GM18502 (cell line): Measurements from ENCODE around the gene MED12L.

ENCODE experiments used
- ATAC-seq: cut with Tn5 transposase; IDR thresholded peaks from one replicate; pipeline ENCODE4 v1.9.1; 2021; ENCODE audit warnings: mild to moderate bottlenecking; ENCODE audit not compliant: unreplicated experiment, poor library complexity

Gene MED12L

GRCh38 chr3:151477591-151478334 is 392.3 kb downstream of the MED12L start:
- ATAC-seq, result no peak

GRCh38 chr3:151478335-151478697 is 392.9 kb downstream of the MED12L start:
- no peak for ATAC-seq

DNA sequence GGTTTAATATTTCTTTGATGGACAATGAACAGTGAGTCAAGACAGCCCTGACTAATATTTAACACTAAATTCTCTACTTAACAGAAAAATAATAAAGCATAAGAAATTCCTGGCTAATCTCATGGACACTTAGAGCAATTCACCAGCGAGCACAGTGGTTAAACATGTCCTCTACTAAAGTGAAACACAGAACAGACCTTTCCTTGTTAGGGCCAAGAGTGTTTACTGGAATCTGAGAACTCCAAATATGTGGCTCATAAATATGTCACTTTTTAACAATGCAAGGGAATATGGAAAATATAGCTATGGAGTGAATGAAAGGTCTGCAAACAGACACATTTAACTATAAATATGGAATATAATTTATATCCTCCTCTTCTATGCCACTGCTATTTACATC is 394.0 kb downstream of the MED12L start:
- no peak for ATAC-seq

DNA sequence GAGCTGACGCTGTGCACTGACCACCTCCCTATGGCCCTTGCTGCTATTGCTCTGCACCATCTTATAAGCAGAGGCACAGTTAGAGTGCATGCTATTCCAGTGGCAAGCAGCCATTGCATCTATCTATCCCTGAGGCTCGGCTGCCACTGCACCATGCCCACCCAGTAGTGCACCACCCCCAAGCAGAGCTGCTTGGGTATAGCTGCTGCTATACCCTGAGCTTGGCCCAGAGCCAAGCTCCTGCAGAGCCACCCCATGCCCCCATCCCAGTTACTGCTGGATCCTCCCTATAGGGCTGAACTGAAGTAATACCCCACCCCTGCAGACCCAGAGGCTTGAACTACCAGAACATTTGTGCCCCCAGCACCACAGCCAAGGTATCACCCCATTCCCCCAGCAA is 395.0 kb downstream of the MED12L start:
- no peak for ATAC-seq

DNA sequence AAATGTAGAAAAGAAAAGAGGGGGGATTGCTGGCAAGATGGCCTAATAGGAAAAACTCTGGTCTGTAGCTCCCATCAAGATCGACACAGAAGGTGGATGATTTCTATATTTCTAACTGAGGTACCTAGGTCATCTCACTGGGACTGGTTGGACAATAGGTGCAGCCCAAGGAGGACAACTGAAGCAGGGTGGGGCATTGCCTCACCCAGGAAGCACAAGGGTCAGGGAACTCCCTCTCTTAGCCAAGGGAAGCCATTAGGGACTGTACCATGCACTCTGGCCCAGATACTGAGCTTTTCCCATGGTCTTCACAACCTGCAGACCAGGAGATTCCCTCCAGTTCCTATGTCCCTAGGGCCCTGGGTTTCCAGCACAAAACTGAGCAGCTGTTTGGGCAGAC is 398.0 kb downstream of the MED12L start:
- no peak for ATAC-seq

DNA sequence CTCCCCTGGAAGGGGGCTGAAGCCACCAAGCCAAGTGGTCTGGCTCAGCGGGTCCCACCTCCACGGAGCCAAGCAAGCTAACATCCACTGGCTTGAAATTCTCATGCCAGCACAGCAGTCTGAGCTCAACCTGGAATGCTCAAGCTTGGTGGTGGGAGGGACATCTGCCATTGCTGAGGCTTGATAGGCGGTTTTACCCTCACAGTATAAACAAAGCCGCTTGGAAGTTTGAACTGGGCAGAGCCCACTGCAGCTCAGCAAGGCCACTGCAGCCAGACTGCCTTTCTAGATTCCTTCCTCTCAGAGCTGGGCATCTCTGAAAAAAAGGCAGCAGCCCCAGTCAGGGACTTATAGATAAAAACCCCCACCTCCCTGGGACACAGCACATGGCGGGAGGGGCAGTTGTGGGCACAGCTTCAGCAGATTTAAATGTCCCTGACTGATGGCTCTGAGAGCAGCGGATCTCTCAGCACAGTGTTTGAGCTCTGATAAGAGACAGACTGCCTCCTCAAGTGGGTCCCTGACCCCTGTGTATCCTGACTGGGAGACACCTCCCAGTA is 398.6 kb downstream of the MED12L start:
- no peak for ATAC-seq
